AG09319 (cell line): ENCODE data around the gene STX12.
"Not testable (repeated sequence)": the region's sequence is repeated elsewhere in the genome, so short reads cannot be mapped to it uniquely, and the experiment has no call there.

ENCODE experiments used
- DNase-seq: peaks from one replicate; pipeline ENCODE4 v3.0.0-alpha.2; 2010; ENCODE audit warnings: low read depth; ENCODE audit errors: extremely low read depth
- CTCF ChIP-seq: IDR thresholded peaks from 2 replicates; pipeline ENCODE4 v1.5.1; 2011; ENCODE audit warnings: low read depth, mild to moderate bottlenecking, inconsistent platforms, low read length, moderate library complexity

Gene STX12

GRCh38 chr1:27864264-27864895 lies 91.4 kb downstream of the STX12 start:
- no peak for DNase-seq
- no peak for TF ChIP-seq CTCF

GRCh38 chr1:27865821-27866220 lies 92.8 kb downstream of the STX12 start:
- TF ChIP-seq CTCF, result no peak
- DNase-seq, result no peak

DNA sequence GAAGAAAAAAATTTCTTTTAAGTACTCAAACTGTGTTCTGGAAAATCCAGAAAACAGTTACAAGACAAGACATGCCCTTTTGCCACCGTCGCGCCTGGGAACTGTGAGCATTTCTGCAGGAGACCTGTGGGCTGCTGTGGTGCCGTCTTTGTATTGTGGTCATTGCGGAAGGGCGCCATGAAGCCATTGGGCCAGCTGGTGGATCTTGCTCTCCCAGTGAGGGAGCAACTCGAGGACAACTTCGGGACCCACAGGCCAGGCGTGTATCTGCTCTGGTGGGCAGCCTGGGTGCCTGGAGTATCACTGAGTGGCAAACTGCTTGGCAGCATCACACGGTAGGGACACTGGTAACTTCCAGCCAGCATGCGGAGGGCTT lies 95.5 kb downstream of the STX12 start:
- no peak for TF ChIP-seq CTCF
- no peak for DNase-seq

DNA sequence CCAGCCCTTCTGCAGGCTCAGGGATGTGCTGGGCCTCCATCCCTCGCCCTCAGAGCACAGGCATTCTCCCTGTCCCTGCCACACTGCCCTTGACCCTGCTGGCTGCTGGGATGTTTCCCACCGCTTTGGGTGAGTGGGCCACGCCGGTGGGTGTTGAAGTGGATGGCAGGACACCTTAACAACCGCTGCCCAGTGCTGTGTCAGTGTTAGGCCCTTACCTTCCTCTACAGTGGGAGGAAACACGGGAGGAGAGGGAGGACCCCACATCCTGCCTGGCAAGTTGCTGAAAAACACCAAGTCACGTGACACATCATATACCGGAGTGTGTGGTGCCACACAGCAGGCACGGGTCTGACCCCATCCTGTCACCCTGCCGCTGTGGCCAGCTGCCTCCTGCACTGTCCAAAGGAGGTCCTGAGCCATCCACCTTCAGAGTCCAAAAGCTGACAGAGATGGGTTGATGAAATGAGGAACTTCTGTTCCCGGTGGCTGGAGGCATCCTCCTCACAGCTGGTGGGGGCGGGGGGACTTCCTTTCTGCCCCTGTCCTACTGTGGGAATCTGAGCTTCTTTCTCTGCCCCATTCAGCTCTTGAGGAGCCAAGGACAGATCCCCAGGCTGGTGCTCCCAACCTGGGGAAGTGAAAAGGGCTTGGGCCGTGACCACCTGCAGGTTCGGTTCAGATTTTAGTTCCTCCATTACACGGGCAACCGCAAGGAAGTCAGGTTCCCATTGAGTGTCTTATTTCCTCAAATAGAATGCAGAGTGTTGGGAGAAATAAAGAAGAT lies 96.1 kb downstream of the STX12 start:
- DNase-seq, result no peak

DNA sequence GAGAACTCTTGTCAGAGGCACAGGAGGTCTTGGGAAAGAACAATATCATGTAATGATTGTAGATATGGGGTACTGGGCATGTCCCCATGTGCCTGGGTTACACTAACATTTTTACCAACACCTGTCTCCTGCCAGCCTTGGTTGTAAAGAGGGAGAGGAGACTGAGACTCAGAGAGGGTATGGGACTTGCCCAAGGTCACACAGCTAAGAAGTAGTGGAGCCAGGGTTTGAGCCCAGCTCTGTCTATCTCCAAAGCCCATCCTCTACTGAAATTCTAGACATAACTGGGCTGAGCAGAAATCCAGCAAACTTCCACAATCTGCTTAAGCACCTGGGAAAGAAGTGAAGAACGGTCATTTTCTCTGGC lies 96.7 kb downstream of the STX12 start:
- TF ChIP-seq CTCF, result no peak
- DNase-seq, result no peak

More for the DNA sequence above, 96.1 kb downstream of the STX12 start:
- no peak for TF ChIP-seq CTCF

- not testable (repeated sequence) for DNase-seq
Observed at GRCh38 chr1:27871076-27871475, 98.1 kb downstream of the STX12 start.

DNA sequence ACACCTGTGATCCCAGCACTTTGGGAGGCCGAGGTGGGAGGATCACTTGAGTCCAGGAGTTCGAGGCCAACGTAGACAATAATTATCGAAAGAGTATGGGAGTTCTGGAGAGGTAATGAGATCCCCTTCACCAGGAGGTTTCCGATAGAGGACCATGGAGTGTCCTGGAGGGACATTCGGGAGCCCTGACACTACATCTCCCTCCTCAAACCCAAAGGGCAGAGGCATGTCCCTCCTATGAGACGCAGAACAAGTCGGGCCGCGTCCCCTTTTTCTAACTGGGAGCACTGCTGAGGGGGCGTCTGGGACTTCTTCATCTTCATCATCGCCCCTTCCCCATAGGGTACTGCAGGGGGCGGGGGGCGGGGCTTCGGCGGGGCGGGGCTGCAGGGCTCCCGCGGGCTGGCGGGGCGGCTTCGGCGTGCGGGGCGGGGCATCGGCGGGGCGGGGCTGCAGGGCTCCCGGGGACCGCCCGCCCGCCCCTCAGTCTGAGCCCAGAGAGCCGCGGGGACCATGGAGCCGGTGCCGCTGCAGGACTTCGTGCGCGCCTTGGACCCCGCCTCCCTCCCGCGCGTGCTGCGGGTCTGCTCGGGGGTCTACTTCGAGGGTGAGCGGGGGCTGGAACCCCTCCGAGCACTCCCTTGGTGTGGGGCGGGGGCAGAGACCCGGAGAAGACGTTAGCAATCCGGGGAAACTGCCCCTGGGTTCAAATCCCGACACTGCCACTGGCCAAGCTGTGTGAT lies 99.2 kb downstream of the STX12 start, which contains the start of gene THEMIS2:
THEMIS2 (plus strand) TSS at position 486 of the 743 bp plus-strand sequence; CDS start at position 514, 28 bp downstream.
- DNase-seq, result no peak
- no peak for TF ChIP-seq CTCF
